Smooth muscle cell (in vitro differentiated cells): ENCODE results near the gene FGF11. TPM values are rescaled to one million over a fixed set of nuclear protein-coding genes. Genes with fewer than 3 reads are reported as not detected.

Source experiments
- DNase-seq: peaks from one replicate; lab custom pipeline; 2025; ENCODE audit not compliant: unreplicated experiment; lab: John Stamatoyannopoulos, UW
- H2AFZ ChIP-seq: fragments of 200-600 bp; sonication (generic); 2 replicates; pipeline ENCODE4 v1.6.0; 2016; ENCODE audit warnings: antibody characterized with exemption, low read depth, mild to moderate bottlenecking
- H3F3A ChIP-seq: fragments of 200-600 bp; sonication (generic); 2 replicates; pipeline ENCODE4 v1.6.0; 2017; ENCODE audit warnings: antibody characterized with exemption, low read depth
- H3K27ac ChIP-seq: fragments of 200-600 bp; sonication (generic); 2 replicates; pipeline ENCODE4 v1.5.1; 2016; ENCODE audit warnings: low read depth, mild to moderate bottlenecking
- H3K27me3 ChIP-seq: fragments of 200-600 bp; sonication (generic); 2 replicates; pipeline ENCODE4 v1.6.1; 2016; ENCODE audit warnings: low read depth, mild to moderate bottlenecking
- H3K36me3 ChIP-seq: fragments of 200-600 bp; sonication (generic); 2 replicates; pipeline ENCODE4 v1.5.1; 2016; ENCODE audit warnings: low read depth
- H3K4me1 ChIP-seq: fragments of 200-600 bp; sonication (generic); 2 replicates; pipeline ENCODE4 v1.5.1; 2016; ENCODE audit warnings: low read depth
- H3K4me2 ChIP-seq: fragments of 200-600 bp; sonication (generic); 2 replicates; pipeline ENCODE4 v1.6.0; 2016; ENCODE audit warnings: mild to moderate bottlenecking
- H3K4me3 ChIP-seq: fragments of 200-600 bp; sonication (generic); 2 replicates; pipeline ENCODE4 v1.5.1; 2016; ENCODE audit warnings: mild to moderate bottlenecking
- H3K79me2 ChIP-seq: fragments of 200-600 bp; sonication (generic); 2 replicates; pipeline ENCODE4 v1.6.0; 2016; ENCODE audit warnings: low read depth, mild to moderate bottlenecking
- H3K9ac ChIP-seq: fragments of 200-600 bp; sonication (generic); 2 replicates; pipeline ENCODE4 v1.6.0; 2016; ENCODE audit warnings: low read depth
- H3K9me3 ChIP-seq: fragments of 200-600 bp; sonication (generic); replicated peaks from 2 replicates; pipeline ENCODE4 v1.5.1; 2016; ENCODE audit warnings: low read depth
- H4K20me1 ChIP-seq: fragments of 200-600 bp; sonication (generic); 2 replicates; pipeline ENCODE4 v1.6.0; 2016; ENCODE audit warnings: low read depth
- WGBS: methylation state at CpG from one replicate; pipeline ENCODE4 v1.1.7; 2016; ENCODE audit warnings: low lambda C conversion rate; 5-methylcytosine and 5-hydroxymethylcytosine counted together
- polyA plus RNA-seq: library from polyadenylated mRNA; unstranded; fragments of >200 nt; fragmentation: Nextera tagmentation; extraction: Ambion mirVana; gene quantifications from 2 replicates; pipeline ENCODE4 v1.2.1, GENCODE V29; 2016
- total RNA-seq: library from RNA; depleted of rRNA; stranded (reverse); fragments of >200 nt; gene quantifications from 2 replicates; pipeline ENCODE4 v1.2.3, GENCODE V29; 2014
- TF ChIP-seq, protein P1 (sequence below): fragments of 200-600 bp; sonication (generic); IDR thresholded peaks from 2 replicates; pipeline ENCODE4 v1.5.1; 2017; ENCODE audit warnings: borderline replicate concordance, mild to moderate bottlenecking, antibody characterized with exemption; ENCODE audit not compliant: insufficient read depth, poor library complexity, severe bottlenecking

Gene FGF11
- total and polyA plus RNA-seq, 2 experiments from 2014 or later, result 13.9 to 21.3 TPM

DNA sequence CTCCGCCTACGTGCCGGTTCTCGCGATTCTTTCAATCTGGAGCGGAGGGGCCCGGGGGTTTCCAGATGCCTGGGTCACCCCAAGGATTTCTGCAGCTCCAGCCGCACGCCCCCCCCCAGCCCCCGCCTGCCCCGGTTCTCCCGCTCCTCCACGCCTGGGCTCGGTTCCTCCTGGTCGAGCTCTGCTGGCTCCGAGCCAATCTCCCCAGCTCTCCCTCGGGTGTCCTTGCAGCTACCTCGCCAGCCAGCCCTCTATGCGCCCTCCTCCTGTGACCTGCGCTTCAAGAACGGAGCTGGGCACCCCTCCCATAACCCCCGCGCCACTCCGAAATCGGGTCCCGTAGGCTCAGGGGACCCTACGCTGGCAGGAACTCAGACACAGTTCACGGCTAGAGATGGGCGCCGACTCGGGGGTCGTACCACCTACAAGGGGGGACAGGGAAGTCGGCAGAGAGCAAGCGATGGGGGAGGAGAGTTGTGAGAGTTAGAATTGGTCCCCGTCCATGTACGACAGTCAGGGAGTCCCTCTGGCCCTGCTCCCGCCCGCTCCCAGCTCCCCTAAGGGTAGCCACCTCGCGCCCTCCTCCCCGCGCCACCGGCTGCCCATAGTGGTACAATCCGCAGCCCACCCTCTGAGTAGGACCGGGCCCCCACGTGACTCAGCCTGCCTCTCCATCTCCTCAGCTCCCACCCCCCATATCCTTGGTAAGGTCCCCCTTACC, 961 bp downstream of the FGF11 start:
- Histone ChIP-seq H3K27me3 (no peaks in the 10 kb centered on the region), H3K4me1 (peaks cover 22% of the 10 kb centered on the region), H3K36me3 (no peaks in the 10 kb centered on the region), H3K79me2 (no peaks in the 10 kb centered on the region), H3K9me3 (no peaks in the 10 kb centered on the region), H3K4me3 (peak overlapping the region; percentile 61), H3F3A (peaks cover 16% of the 10 kb centered on the region), H3K9ac (peak overlapping the region; percentile 42), H3K27ac (no peak overlapping the region), H4K20me1 (peaks cover 12% of the 10 kb centered on the region), H2AFZ (peak overlapping the region; percentile 38), H3K4me2 (peak overlapping the region; percentile 88)
- 2% methylated on average over 34 of the region's 46 CpGs for WGBS
- DNase-seq, result no peak
- TF ChIP-seq, protein P1, sequence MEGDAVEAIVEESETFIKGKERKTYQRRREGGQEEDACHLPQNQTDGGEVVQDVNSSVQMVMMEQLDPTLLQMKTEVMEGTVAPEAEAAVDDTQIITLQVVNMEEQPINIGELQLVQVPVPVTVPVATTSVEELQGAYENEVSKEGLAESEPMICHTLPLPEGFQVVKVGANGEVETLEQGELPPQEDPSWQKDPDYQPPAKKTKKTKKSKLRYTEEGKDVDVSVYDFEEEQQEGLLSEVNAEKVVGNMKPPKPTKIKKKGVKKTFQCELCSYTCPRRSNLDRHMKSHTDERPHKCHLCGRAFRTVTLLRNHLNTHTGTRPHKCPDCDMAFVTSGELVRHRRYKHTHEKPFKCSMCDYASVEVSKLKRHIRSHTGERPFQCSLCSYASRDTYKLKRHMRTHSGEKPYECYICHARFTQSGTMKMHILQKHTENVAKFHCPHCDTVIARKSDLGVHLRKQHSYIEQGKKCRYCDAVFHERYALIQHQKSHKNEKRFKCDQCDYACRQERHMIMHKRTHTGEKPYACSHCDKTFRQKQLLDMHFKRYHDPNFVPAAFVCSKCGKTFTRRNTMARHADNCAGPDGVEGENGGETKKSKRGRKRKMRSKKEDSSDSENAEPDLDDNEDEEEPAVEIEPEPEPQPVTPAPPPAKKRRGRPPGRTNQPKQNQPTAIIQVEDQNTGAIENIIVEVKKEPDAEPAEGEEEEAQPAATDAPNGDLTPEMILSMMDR, result no peak

DNA sequence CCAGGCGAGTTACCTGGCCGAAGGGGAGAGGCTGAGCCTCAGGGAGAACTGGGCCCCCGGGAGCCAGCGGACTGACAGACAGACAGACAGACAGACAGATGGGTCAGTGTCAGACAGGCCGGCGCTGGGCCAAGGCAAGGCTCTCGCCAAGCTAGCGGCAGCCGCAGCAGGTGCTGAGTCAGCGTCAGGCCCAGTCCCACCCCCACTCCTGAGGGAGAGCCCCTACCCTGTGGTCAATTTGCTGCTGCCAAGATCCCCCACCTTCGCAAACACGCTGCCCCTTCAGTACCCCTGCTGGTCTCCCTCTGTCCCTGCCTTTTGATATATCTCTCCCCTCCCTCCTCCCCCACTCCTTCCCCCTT, 1.5 kb downstream of the FGF11 start:
- Histone ChIP-seq H3K9me3 (no peaks in the 10 kb centered on the region), H3F3A (peaks cover 16% of the 10 kb centered on the region), H3K36me3 (no peaks in the 10 kb centered on the region), H3K27me3 (peaks cover under 1% of the 10 kb centered on the region), H3K79me2 (no peaks in the 10 kb centered on the region), H3K4me1 (peaks cover 24% of the 10 kb centered on the region), H2AFZ (no peak overlapping the region), H3K27ac (no peak overlapping the region), H3K9ac (peak overlapping the region; percentile 42), H4K20me1 (peaks cover 12% of the 10 kb centered on the region), H3K4me3 (peak overlapping the region; percentile 61), H3K4me2 (peak overlapping the region; percentile 88)
- no peak for DNase-seq
- 2% methylated on average over 12 of the region's 12 CpGs for WGBS
- TF ChIP-seq, protein P1, result no peak

DNA sequence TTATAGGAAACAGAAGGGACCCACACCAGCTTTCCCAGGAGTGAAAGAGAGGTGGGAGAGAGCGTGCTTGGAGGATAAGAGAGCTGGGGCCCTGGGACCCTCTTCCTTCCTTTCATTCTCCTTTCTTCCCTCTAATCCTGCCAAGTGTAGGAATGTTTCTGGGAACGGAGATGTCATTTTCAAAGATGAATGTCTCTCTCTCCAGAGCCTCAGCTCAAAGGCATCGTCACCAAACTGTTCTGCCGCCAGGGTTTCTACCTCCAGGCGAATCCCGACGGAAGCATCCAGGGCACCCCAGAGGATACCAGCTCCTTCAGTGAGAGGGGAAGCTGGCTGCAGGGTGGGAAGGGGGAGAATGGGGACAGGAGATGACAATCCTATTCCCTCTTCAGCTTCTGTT, 2.0 kb downstream of the FGF11 start:
- peaks cover 3% of the 10 kb centered on the region for H3K27me3 ChIP-seq
- H3K79me2 ChIP-seq, result no peaks in the 10 kb centered on the region
- H3K9me3 ChIP-seq, result no peaks in the 10 kb centered on the region
- TF ChIP-seq, protein P1, result no peak
- WGBS, result 54% methylated on average over 7 of the region's 7 CpGs
- H3K4me1 ChIP-seq, result peaks cover 27% of the 10 kb centered on the region
- H3K9ac ChIP-seq, result no peak overlapping the region
- H2AFZ ChIP-seq, result no peak overlapping the region
- DNase-seq, result no peak
- no peak overlapping the region for H3K4me3 ChIP-seq
- H4K20me1 ChIP-seq, result peaks cover 12% of the 10 kb centered on the region
- H3K4me2 ChIP-seq, result peak overlapping the region; percentile 88
- H3K36me3 ChIP-seq, result no peaks in the 10 kb centered on the region
- H3F3A ChIP-seq, result peaks cover 16% of the 10 kb centered on the region
- H3K27ac ChIP-seq, result no peak overlapping the region

DNA sequence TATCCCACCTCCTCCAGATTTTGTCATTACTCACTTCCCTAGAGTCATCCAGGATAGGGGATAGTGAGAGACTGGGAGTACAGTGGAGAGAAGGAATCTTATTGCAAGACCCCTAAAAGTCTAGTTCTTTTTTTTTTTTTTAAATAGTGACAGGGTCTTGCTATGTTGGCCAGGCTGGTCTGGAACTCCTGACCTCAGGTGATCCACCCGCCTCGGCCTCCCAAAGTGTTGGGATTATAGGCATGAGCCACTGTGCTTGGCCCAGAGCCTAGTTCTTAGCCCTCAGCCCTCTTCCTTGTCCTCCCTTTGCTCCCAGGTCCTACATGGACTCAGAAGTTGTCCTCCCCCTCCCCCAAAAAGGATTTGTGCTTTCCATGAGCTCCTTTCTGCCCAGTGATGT, 2.8 kb downstream of the FGF11 start:
- H4K20me1 ChIP-seq, result peaks cover 12% of the 10 kb centered on the region
- no peak overlapping the region for H2AFZ ChIP-seq
- H3K79me2 ChIP-seq, result no peaks in the 10 kb centered on the region
- DNase-seq, result no peak
- 91% methylated on average over 2 of the region's 2 CpGs for WGBS
- no peak overlapping the region for H3K9ac ChIP-seq
- no peak overlapping the region for H3K4me3 ChIP-seq
- peaks cover 27% of the 10 kb centered on the region for H3K4me1 ChIP-seq
- H3K36me3 ChIP-seq, result no peaks in the 10 kb centered on the region
- H3K9me3 ChIP-seq, result no peaks in the 10 kb centered on the region
- no peak overlapping the region for H3K4me2 ChIP-seq
- no peak overlapping the region for H3K27ac ChIP-seq
- peaks cover 16% of the 10 kb centered on the region for H3F3A ChIP-seq
- TF ChIP-seq, protein P1, result no peak
- H3K27me3 ChIP-seq, result peaks cover 3% of the 10 kb centered on the region
